Measurements from ENCODE around the gene MTAP. TPM values are rescaled to one million over a fixed set of nuclear protein-coding genes. Genes with fewer than 3 reads are reported as not detected.

MTAP gene
- polyA plus RNA-seq, 1 donor (not counting 4 experiments of a cell fraction or from before 2014, with no cell fraction given): 48.7 TPM

DNA sequence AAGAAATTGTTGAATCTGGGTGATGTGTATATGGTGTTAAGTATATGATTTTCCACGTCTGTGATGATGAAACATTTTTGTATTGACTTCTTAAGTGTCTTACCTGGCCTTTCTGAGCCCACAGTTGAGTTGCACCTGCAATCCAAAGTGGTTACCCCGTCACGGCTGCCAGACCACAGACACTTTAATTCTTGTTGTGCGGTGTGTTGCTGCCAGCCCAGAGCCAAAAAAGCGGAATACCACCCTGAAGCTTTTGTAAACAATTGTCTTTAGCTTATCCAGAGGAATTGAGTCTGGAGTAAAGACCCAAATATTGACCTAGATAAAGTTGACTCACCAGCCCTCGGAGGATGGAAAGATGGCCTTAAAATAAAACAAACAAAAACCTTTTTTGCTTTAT is 35.1 kb downstream of the MTAP start:
- peak overlapping the region; percentile 6 for H3K27ac ChIP-seq (ENCODE audit: control insufficient read depth, insufficient read depth, low read length)
- no peaks in the 10 kb centered on the region for H3K27me3 ChIP-seq (ENCODE audit: control insufficient read depth, extremely low read depth, insufficient read depth, low read length)
- no peak overlapping the region for H3K4me3 ChIP-seq (ENCODE audit: control insufficient read depth in 2 of 3, extremely low read depth in 1 of 3, insufficient read depth in 2 of 3, low read depth in 1 of 3, low read length in 3 of 3)
- peaks cover 39% of the 10 kb centered on the region for H3K4me1 ChIP-seq (ENCODE audit: control insufficient read depth, extremely low read depth, insufficient read depth, low read length)
- no peak overlapping the region for H2AFZ ChIP-seq (ENCODE audit: control insufficient read depth, low read length)
- no peak overlapping the region for H3K4me2 ChIP-seq (ENCODE audit: control insufficient read depth, extremely low read depth, insufficient read depth, low read depth, low read length)
- H4K20me1 ChIP-seq (ENCODE audit: control insufficient read depth, extremely low read depth, insufficient read depth, low read length): no peaks in the 10 kb centered on the region
- no peak for TF ChIP-seq EZH2 (IDR thresholded peaks at IDR 0.05; ENCODE audit: low read length)
- TF ChIP-seq, protein P1, sequence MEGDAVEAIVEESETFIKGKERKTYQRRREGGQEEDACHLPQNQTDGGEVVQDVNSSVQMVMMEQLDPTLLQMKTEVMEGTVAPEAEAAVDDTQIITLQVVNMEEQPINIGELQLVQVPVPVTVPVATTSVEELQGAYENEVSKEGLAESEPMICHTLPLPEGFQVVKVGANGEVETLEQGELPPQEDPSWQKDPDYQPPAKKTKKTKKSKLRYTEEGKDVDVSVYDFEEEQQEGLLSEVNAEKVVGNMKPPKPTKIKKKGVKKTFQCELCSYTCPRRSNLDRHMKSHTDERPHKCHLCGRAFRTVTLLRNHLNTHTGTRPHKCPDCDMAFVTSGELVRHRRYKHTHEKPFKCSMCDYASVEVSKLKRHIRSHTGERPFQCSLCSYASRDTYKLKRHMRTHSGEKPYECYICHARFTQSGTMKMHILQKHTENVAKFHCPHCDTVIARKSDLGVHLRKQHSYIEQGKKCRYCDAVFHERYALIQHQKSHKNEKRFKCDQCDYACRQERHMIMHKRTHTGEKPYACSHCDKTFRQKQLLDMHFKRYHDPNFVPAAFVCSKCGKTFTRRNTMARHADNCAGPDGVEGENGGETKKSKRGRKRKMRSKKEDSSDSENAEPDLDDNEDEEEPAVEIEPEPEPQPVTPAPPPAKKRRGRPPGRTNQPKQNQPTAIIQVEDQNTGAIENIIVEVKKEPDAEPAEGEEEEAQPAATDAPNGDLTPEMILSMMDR (optimal IDR thresholded peaks at IDR 0.05 in 1 of 3, IDR thresholded peaks at IDR 0.05 in 1 of 3, conservative IDR thresholded peaks at IDR 0.05 in 1 of 3; ENCODE audit: extremely low read depth in 1 of 3, insufficient read depth in 2 of 3, low read length in 3 of 3): no peak
- dilution Hi-C loops (cut with MboI; ENCODE audit: extremely low pct_ligation_motif_present, low sequenced_read_pairs): no loop called here
- peaks cover 19 to 34% of the 10 kb centered on the region in 2 experiments for H3K36me3 ChIP-seq (ENCODE audit: control insufficient read depth in 2 of 2, extremely low read depth in 1 of 2, insufficient read depth in 2 of 2, low read length in 2 of 2)
- DNase-seq (ENCODE audit: low read depth, low spot score) (no peak), FAIRE-seq (no peak)
- no peak overlapping the region for H3K9ac ChIP-seq (ENCODE audit: control insufficient read depth, extremely low read depth, insufficient read depth, low read length)
- no peaks in the 10 kb centered on the region for H3K9me3 ChIP-seq (ENCODE audit: control insufficient read depth, low read depth, low read length)
- peaks cover 26% of the 10 kb centered on the region for H3K79me2 ChIP-seq (ENCODE audit: control insufficient read depth, insufficient read depth, low read length)
- no peaks in the 10 kb centered on the region for H3K9me1 ChIP-seq (ENCODE audit: control insufficient read depth, extremely low read depth, insufficient read depth, low read length)

DNA sequence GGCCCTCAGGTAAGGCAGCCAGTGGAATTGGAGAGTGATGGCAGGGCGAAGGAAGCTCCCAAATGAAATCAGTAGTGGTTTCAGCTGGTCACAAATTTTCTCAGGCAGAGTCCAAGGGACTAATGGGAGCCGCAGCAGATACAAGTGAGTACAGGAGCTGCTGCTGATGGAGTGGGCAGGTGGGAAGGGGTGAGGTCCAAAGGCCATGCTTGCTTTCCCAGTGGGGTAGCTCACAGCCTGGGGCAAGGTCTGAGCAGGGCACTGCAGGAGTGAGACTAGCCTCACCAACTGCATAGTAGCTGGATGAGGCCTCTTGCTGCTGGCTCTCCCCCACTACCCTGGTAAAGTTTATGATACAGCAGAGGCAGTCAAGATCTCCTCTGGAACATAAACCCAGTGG is 38.2 kb downstream of the MTAP start:
- DNase-seq (ENCODE audit: low read depth, low spot score): no peak
- FAIRE-seq: no peak
- no peak overlapping the region for H3K9ac ChIP-seq (ENCODE audit: control insufficient read depth, extremely low read depth, insufficient read depth, low read length)
- no peaks in the 10 kb centered on the region for H3K9me3 ChIP-seq (ENCODE audit: control insufficient read depth, low read depth, low read length)
- no peak overlapping the region for H3K4me3 ChIP-seq (ENCODE audit: control insufficient read depth in 2 of 3, extremely low read depth in 1 of 3, insufficient read depth in 2 of 3, low read depth in 1 of 3, low read length in 3 of 3)
- dilution Hi-C loops (cut with MboI; ENCODE audit: extremely low pct_ligation_motif_present, low sequenced_read_pairs): no loop called here
- H3K27me3 ChIP-seq (ENCODE audit: control insufficient read depth, extremely low read depth, insufficient read depth, low read length): no peaks in the 10 kb centered on the region
- TF ChIP-seq EZH2 (IDR thresholded peaks at IDR 0.05; ENCODE audit: low read length): no peak
- TF ChIP-seq, protein P1 (optimal IDR thresholded peaks at IDR 0.05 in 1 of 3, IDR thresholded peaks at IDR 0.05 in 1 of 3, conservative IDR thresholded peaks at IDR 0.05 in 1 of 3; ENCODE audit: extremely low read depth in 1 of 3, insufficient read depth in 2 of 3, low read length in 3 of 3): no peak
- H3K9me1 ChIP-seq (ENCODE audit: control insufficient read depth, extremely low read depth, insufficient read depth, low read length): no peaks in the 10 kb centered on the region
- H3K36me3 ChIP-seq (ENCODE audit: control insufficient read depth in 2 of 2, extremely low read depth in 1 of 2, insufficient read depth in 2 of 2, low read length in 2 of 2): peaks cover 16 to 28% of the 10 kb centered on the region in 2 experiments
- no peak overlapping the region for H3K4me2 ChIP-seq (ENCODE audit: control insufficient read depth, extremely low read depth, insufficient read depth, low read depth, low read length)
- no peaks in the 10 kb centered on the region for H4K20me1 ChIP-seq (ENCODE audit: control insufficient read depth, extremely low read depth, insufficient read depth, low read length)
- peaks cover 17% of the 10 kb centered on the region for H3K4me1 ChIP-seq (ENCODE audit: control insufficient read depth, extremely low read depth, insufficient read depth, low read length)
- no peak overlapping the region for H3K27ac ChIP-seq (ENCODE audit: control insufficient read depth, insufficient read depth, low read length)
- H3K79me2 ChIP-seq (ENCODE audit: control insufficient read depth, insufficient read depth, low read length): peaks cover 13% of the 10 kb centered on the region
- no peak overlapping the region for H2AFZ ChIP-seq (ENCODE audit: control insufficient read depth, low read length)
